K562 (cell line): ENCODE data around the gene KCP. TPM values are rescaled to one million over a fixed set of nuclear protein-coding genes. Genes with fewer than 3 reads are reported as not detected.

Source experiments
- ATAC-seq: fragments of 200-7000 bp; cut with Tn5 transposase; 3 replicates; pipeline ENCODE4 v1.9.1; 2020; ENCODE audit warnings: moderate library complexity
- BruUV-seq: library from RNA; stranded (reverse); fragments of 400-500 nt; replicated peaks from 2 replicates; lab custom pipeline; 2021; lab: Mats Ljungman, UMichigan
- CTCF ChIA-PET: fragments of 300-600 bp; formaldehyde crosslinking; extraction: SDS; loops from one replicate; lab custom pipeline; 2021; ENCODE audit warnings: low intra/inter-chr PET ratio; lab: Yijun Ruan, JAX
- POLR2A ChIA-PET: fragments of 300-600, 350-650 bp; sonication (Branson Sonifier 250); formaldehyde crosslinking; extraction: SDS; loops from one replicate; lab custom pipeline; 2021; ENCODE audit warnings: antibody characterized with exemption, inconsistent platforms; lab: Yijun Ruan, JAX
- DNase-seq, 4 experiments: peaks; one replicate each; pipeline versions ENCODE4 v3.0.0 to v3.0.0-alpha.2; 2011 to 2018; ENCODE audit warnings: low spot score in 3 of 4, mixed read lengths in 3 of 4; ENCODE audit errors: extremely low read depth in 1 of 4
- FAIRE-seq: peaks from 2 replicates; lab custom pipeline; 2011; peaks lifted over from hg19 to GRCh38; lab: Jason Lieb, UNC
- H2AFZ ChIP-seq: 2 replicates; pipeline ENCODE4 v1.6.0; 2011; ENCODE audit warnings: low read depth, low read length, control low read depth, inconsistent platforms
- H3K27ac ChIP-seq: fragments of 200-600 bp; 3 replicates; pipeline ENCODE4 v1.8.0; 2011; ENCODE audit warnings: low read depth, mild to moderate bottlenecking, control low read depth, inconsistent platforms, low read length, moderate library complexity, mixed read lengths; ENCODE audit errors: extremely low read depth
- H3K27me3 ChIP-seq, 2 experiments: fragments of 300-600 bp in 1 of 2; 2 replicates in 1 of 2; 3 replicates in 1 of 2; pipeline versions ENCODE4 v1.6.0 to v1.8.0; 2011; ENCODE audit warnings: inconsistent platforms in 2 of 2, low read length in 2 of 2, mild to moderate bottlenecking in 1 of 2, mixed read lengths in 1 of 2, moderate library complexity in 1 of 2; ENCODE audit not compliant: control insufficient read depth in 2 of 2, insufficient read depth in 2 of 2
- H3K36me3 ChIP-seq: fragments of 300-600 bp; 3 replicates; pipeline ENCODE4 v1.8.0; 2011; ENCODE audit warnings: mild to moderate bottlenecking, low read length, inconsistent platforms; ENCODE audit not compliant: control insufficient read depth, insufficient read depth
- H3K4me1 ChIP-seq, 2 experiments: fragments of 200-600 bp in 1 of 2; replicated peaks in 1 of 2; 2 replicates in 1 of 2; 3 replicates in 1 of 2; pipeline versions ENCODE4 v1.5.1 to v1.8.0; 2011; ENCODE audit warnings: inconsistent platforms in 2 of 2, low read length in 2 of 2, mild to moderate bottlenecking in 1 of 2, mixed read lengths in 1 of 2, moderate library complexity in 1 of 2; ENCODE audit not compliant: control insufficient read depth in 2 of 2, insufficient read depth in 2 of 2
- H3K4me2 ChIP-seq: 2 replicates; pipeline ENCODE4 v1.6.1; 2011; ENCODE audit warnings: low read length, control low read depth, inconsistent platforms, mixed read lengths; ENCODE audit not compliant: insufficient read depth
- H3K4me3 ChIP-seq: fragments of 200-600 bp; sonication (generic), shearing (Covaris generic); 2 replicates; pipeline ENCODE4 v1.5.1; 2016; ENCODE audit warnings: control low read depth, inconsistent platforms
- H3K79me2 ChIP-seq: fragments of 200-600 bp; 3 replicates; pipeline ENCODE4 v1.8.0; 2011; ENCODE audit warnings: low read length, inconsistent platforms; ENCODE audit not compliant: control insufficient read depth, insufficient read depth
- H3K9ac ChIP-seq, 2 experiments: 2 replicates each; pipeline versions ENCODE4 v1.6.0 to v1.6.1; 2011; ENCODE audit warnings: low read depth in 2 of 2, low read length in 2 of 2, control low read depth in 1 of 2, inconsistent platforms in 1 of 2, mild to moderate bottlenecking in 1 of 2, mixed read lengths in 1 of 2; ENCODE audit not compliant: insufficient read depth in 1 of 2
- H3K9me1 ChIP-seq: one replicate; pipeline ENCODE4 v1.6.0; 2011; ENCODE audit warnings: inconsistent platforms, mild to moderate bottlenecking, low read length, moderate library complexity; ENCODE audit not compliant: control insufficient read depth, insufficient read depth
- H3K9me3 ChIP-seq: replicated peaks from 2 replicates; pipeline ENCODE4 v1.5.1; 2011; ENCODE audit warnings: low read depth, low read length, inconsistent platforms; ENCODE audit not compliant: control insufficient read depth, insufficient read depth
- H4K20me1 ChIP-seq: replicated peaks from 2 replicates; pipeline ENCODE4 v1.6.1; 2011; ENCODE audit warnings: low read length, inconsistent platforms, mixed read lengths; ENCODE audit not compliant: control insufficient read depth, insufficient read depth
- MAX ChIP-seq: sonication (generic); formaldehyde crosslinking; IDR thresholded peaks from 2 replicates; pipeline ENCODE4 v1.9.0; 2022; ENCODE audit warnings: mild to moderate bottlenecking, missing genetic modification reagents
- POLR2G ChIP-seq: fragments of 200-400 bp; formaldehyde crosslinking; IDR thresholded peaks from 2 replicates; pipeline ENCODE4 v1.6.1; 2017; ENCODE audit warnings: low read depth, mild to moderate bottlenecking, antibody characterized with exemption, low read length, moderate library complexity
- WGBS: fragments of 100-300 bp; shearing (Covaris generic); methylation state at CpG from one replicate; pipeline ENCODE4 v1.1.6; 2016; ENCODE audit warnings: low coverage, mixed read lengths; ENCODE audit not compliant: insufficient coverage; ENCODE audit errors: missing lambda C conversion rate; 5-methylcytosine and 5-hydroxymethylcytosine counted together
- in situ Hi-C: fragments of 300-500 bp; cut with MboI; formaldehyde crosslinking; loops from 4 replicates; pipeline ENCODE4 v1.15.0; 2018; ENCODE audit warnings: inconsistent platforms, mixed read lengths
- intact Hi-C: fragments of 100-400 bp; cut with micrococcal nuclease; formaldehyde crosslinking; loops from 2 replicates; pipeline ENCODE4 v1.14.2; 2022
- polyA plus RNA-seq, 8 experiments: library from polyadenylated mRNA; depleted of rRNA in 4 of 8; stranded (reverse) in 5 of 8; unstranded in 3 of 8; fragments of >200 nt; fragmentation: Nextera tagmentation in 2 of 8; fragmentation: Illumina TruSeq in 1 of 8; extraction: Ambion mirVana in 2 of 8; extraction: Trizol in 1 of 8; gene quantifications; 2 replicates each; pipeline versions ENCODE4 v1.2.1 to v1.2.3, GENCODE V29; 2011 to 2014; ENCODE audit warnings: inconsistent platforms in 1 of 8, missing spikeins in 1 of 8
- total RNA-seq, 7 experiments: library from RNA; depleted of rRNA in 6 of 7; stranded (reverse); fragments of >200 nt in 6 of 7; fragmentation: Illumina TruSeq in 2 of 7; extraction: Trizol in 2 of 7; gene quantifications; 2 replicates each; pipeline versions ENCODE4 v1.2.1 to v1.2.3, GENCODE V29; 2011 to 2021; ENCODE audit warnings: low replicate concordance in 1 of 7
- TF ChIP-seq, protein P1 (sequence below): fragments of 250-450 bp; sonication (Bioruptor Pico); IDR thresholded peaks from 2 replicates; pipeline ENCODE4 v1.4.0; 2020; ENCODE audit warnings: mild to moderate bottlenecking, moderate library complexity

KCP gene
- total and polyA plus RNA-seq, 9 of the 15 experiments (the other 6 are each of a cell fraction or from before 2014, with no cell fraction given), result 0.06 to 0.17 (median 0.12) TPM; not detected in 3

- TF ChIP-seq POLR2G, result peak; percentile 36; the same call in 1 of the 2 replicates
- TF ChIP-seq, all 486 proteins: peak for 2
Observed at GRCh38 chr7:128865996-128866877, 44.3 kb downstream of the KCP start (continued).

DNA sequence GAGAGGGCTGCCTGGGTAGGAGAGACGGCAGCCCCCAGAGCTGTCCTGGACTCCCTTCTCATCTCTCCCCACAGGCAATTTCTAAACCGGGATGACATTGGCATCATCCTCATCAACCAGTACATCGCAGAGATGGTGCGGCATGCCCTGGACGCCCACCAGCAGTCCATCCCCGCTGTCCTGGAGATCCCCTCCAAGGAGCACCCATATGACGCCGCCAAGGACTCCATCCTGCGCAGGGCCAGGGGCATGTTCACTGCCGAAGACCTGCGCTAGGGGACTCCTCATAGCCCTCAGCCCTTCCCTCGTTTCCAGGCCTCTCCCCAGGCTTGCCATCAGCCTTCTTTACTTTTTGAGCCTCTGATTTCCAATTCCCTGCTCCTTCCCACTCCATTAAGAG, 45.2 kb downstream of the KCP start:
- H3K4me2 ChIP-seq, result no peak overlapping the region
- H3K9me3 ChIP-seq, result no peaks in the 10 kb centered on the region
- H4K20me1 ChIP-seq, result no peaks in the 10 kb centered on the region; the same call in 1 of the 2 replicates
- H3K79me2 ChIP-seq, result peaks cover 46% of the 10 kb centered on the region
- H3K27ac ChIP-seq, result no peak overlapping the region
- FAIRE-seq (no peak), ATAC-seq (no peak), DNase-seq (no peak)
- no peak overlapping the region for H2AFZ ChIP-seq
- TSS peak; percentile 35 for BruUV-seq
- H3K4me1 ChIP-seq, result peaks cover 20 to 50% of the 10 kb centered on the region in 2 experiments
- 0 out of 2 replicates have a peak, but pooled peaks have one; percentile 26 for TF ChIP-seq MAX (CRISPR knock-in tag)
- TF ChIP-seq, protein P1, sequence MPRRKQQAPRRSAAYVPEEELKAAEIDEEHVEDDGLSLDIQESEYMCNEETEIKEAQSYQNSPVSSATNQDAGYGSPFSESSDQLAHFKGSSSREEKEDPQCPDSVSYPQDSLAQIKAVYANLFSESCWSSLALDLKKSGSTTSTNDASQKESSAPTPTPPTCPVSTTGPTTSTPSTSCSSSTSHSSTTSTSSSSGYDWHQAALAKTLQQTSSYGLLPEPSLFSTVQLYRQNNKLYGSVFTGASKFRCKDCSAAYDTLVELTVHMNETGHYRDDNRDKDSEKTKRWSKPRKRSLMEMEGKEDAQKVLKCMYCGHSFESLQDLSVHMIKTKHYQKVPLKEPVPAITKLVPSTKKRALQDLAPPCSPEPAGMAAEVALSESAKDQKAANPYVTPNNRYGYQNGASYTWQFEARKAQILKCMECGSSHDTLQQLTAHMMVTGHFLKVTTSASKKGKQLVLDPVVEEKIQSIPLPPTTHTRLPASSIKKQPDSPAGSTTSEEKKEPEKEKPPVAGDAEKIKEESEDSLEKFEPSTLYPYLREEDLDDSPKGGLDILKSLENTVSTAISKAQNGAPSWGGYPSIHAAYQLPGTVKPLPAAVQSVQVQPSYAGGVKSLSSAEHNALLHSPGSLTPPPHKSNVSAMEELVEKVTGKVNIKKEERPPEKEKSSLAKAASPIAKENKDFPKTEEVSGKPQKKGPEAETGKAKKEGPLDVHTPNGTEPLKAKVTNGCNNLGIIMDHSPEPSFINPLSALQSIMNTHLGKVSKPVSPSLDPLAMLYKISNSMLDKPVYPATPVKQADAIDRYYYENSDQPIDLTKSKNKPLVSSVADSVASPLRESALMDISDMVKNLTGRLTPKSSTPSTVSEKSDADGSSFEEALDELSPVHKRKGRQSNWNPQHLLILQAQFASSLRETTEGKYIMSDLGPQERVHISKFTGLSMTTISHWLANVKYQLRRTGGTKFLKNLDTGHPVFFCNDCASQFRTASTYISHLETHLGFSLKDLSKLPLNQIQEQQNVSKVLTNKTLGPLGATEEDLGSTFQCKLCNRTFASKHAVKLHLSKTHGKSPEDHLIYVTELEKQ (CRISPR knock-in tag), result no peak
- CTCF ChIA-PET, result no interaction called here
- H3K9ac ChIP-seq, result peak overlapping the region in 1 of 2 experiments; percentile 57; a peak in 1 of 4 replicates
- 95% methylated on average over 12 of the region's 12 CpGs for WGBS
- in situ Hi-C loops, result no loop called here
- POLR2A ChIA-PET, result interaction anchor here (1.0 to 7.1 kb wide), 2 partner anchors 80 to 125 kb away, joined by 3 to 40 read pairs; partner anchors contain the start of gene CALU
- no peak overlapping the region for H3K4me3 ChIP-seq
- peaks cover 45% of the 10 kb centered on the region for H3K36me3 ChIP-seq
- H3K27me3 ChIP-seq, result no peaks in the 10 kb centered on the region
- no peaks in the 10 kb centered on the region for H3K9me1 ChIP-seq
- intact Hi-C loops, result no loop called here
